Vagina (tissue), 2 donors: ENCODE measurements around the gene ARL2.

Experiments used
- CTCF ChIP-seq, 3 experiments: fragments of 450-650 bp in 2 of 3; fragments of 200-600 bp in 1 of 3; sonication (generic) in 1 of 3; IDR thresholded peaks; one replicate each; pipeline ENCODE4 v1.5.1; 2017 to 2019; ENCODE audit warnings: antibody characterized with exemption in 3 of 3, mild to moderate bottlenecking in 2 of 3, moderate library complexity in 2 of 3
- POLR2A ChIP-seq, 2 donors: fragments of 450-650 bp; IDR thresholded peaks; one replicate each; pipeline ENCODE4 v1.6.1; 2017; ENCODE audit warnings: antibody characterized with exemption in 2 of 2, mild to moderate bottlenecking in 2 of 2, moderate library complexity in 2 of 2

- TF ChIP-seq CTCF (IDR thresholded peaks at IDR 0.05) (no peak), POLR2A (IDR thresholded peaks at IDR 0.05) (no peak)
These were observed 26.5 kb downstream of the ARL2 start for GRCh38 chr11:65040520-65040846.
